Measurements from ENCODE around the gene TNIK.

Gene TNIK

GRCh38 chr3:171323938-171324536 is 136.2 kb downstream of the TNIK start:
- peak; percentile 32 for DNase-seq
- Histone ChIP-seq H3K18ac (ENCODE audit: low read depth in 1 of 2, low read length in 2 of 2) (no peak overlapping the region), H3K23ac (ENCODE audit: low read length in 2 of 2) (no peak overlapping the region), H3K4me3 (ENCODE audit: insufficient read depth in 1 of 2, low read depth in 1 of 2, low read length in 2 of 2) (no peak overlapping the region), H3K27ac (ENCODE audit: low read length, poor library complexity, severe bottlenecking) (no peak overlapping the region), H3K4me2 (ENCODE audit: low read length, poor library complexity, severe bottlenecking) (no peak overlapping the region), H2BK120ac (ENCODE audit: low read depth, low read length) (no peak overlapping the region), H3K14ac (ENCODE audit: low read length in 2 of 2) (no peak overlapping the region), H2BK15ac (ENCODE audit: low read depth, poor library complexity, severe bottlenecking) (no peak overlapping the region), H3K9me3 (ENCODE audit: control insufficient read depth, low read length) (no peaks in the 10 kb centered on the region), H2BK5ac (ENCODE audit: low read depth, low read length, poor library complexity, severe bottlenecking) (no peak overlapping the region), H3K36me3 (ENCODE audit: control insufficient read depth in 1 of 2, insufficient read depth in 2 of 2, low read depth in 1 of 2, low read length in 2 of 2) (no peaks in the 10 kb centered on the region), H3K27me3 (ENCODE audit: control insufficient read depth in 1 of 2, insufficient read depth in 1 of 2, low read length in 2 of 2) (no peaks in the 10 kb centered on the region), H2BK12ac (ENCODE audit: low read length in 2 of 2) (no peak overlapping the region), H3K79me1 (replicated peaks; ENCODE audit: low read length, poor library complexity, severe bottlenecking) (peaks cover 23% of the 10 kb centered on the region), H3K4me1 (ENCODE audit: control insufficient read depth, insufficient read depth, low read depth, low read length) (peaks cover 8% of the 10 kb centered on the region), H2AK5ac (ENCODE audit: low read length, severe bottlenecking) (peak overlapping the region; percentile 46), H3K9ac (ENCODE audit: low read length) (no peak overlapping the region), H2AFZ (ENCODE audit: low read depth, low read length) (no peak overlapping the region), H3K4ac (ENCODE audit: low read depth in 1 of 2, low read length in 2 of 2) (no peak overlapping the region), H4K8ac (ENCODE audit: low read length) (no peak overlapping the region), H4K91ac (ENCODE audit: low read length) (no peak overlapping the region)
- 93% methylated on average over 2 of the region's 3 CpGs for WGBS

- Histone ChIP-seq H3K79me1 (replicated peaks; ENCODE audit: low read length, poor library complexity, severe bottlenecking) (peaks cover 13% of the 10 kb centered on the region), H3K4ac (ENCODE audit: low read depth in 1 of 2, low read length in 2 of 2) (no peak overlapping the region), H3K18ac (ENCODE audit: low read depth in 1 of 2, low read length in 2 of 2) (no peak overlapping the region), H3K27me3 (ENCODE audit: control insufficient read depth in 1 of 2, insufficient read depth in 1 of 2, low read length in 2 of 2) (no peaks in the 10 kb centered on the region), H3K27ac (ENCODE audit: low read length, poor library complexity, severe bottlenecking) (no peak overlapping the region), H3K36me3 (ENCODE audit: control insufficient read depth in 1 of 2, insufficient read depth in 2 of 2, low read depth in 1 of 2, low read length in 2 of 2) (no peaks in the 10 kb centered on the region), H2BK120ac (ENCODE audit: low read depth, low read length) (no peak overlapping the region), H3K4me3 (ENCODE audit: insufficient read depth in 1 of 2, low read depth in 1 of 2, low read length in 2 of 2) (no peak overlapping the region), H3K9me3 (ENCODE audit: control insufficient read depth, low read length) (no peaks in the 10 kb centered on the region), H2AFZ (ENCODE audit: low read depth, low read length) (no peak overlapping the region), H3K23ac (ENCODE audit: low read length in 2 of 2) (no peak overlapping the region), H3K9ac (ENCODE audit: low read length) (no peak overlapping the region), H2BK5ac (ENCODE audit: low read depth, low read length, poor library complexity, severe bottlenecking) (no peak overlapping the region), H3K4me2 (ENCODE audit: low read length, poor library complexity, severe bottlenecking) (no peak overlapping the region), H2BK12ac (ENCODE audit: low read length in 2 of 2) (no peak overlapping the region), H3K14ac (ENCODE audit: low read length in 2 of 2) (no peak overlapping the region), H2BK15ac (ENCODE audit: low read depth, poor library complexity, severe bottlenecking) (no peak overlapping the region), H4K8ac (ENCODE audit: low read length) (no peak overlapping the region), H3K4me1 (ENCODE audit: control insufficient read depth, insufficient read depth, low read depth, low read length) (peaks cover 2% of the 10 kb centered on the region), H2AK5ac (ENCODE audit: low read length, severe bottlenecking) (no peak overlapping the region), H4K91ac (ENCODE audit: low read length) (no peak overlapping the region)
- no peak for DNase-seq
- WGBS, result 100% methylated on average over 1 of the region's 3 CpGs
Observed at GRCh38 chr3:171321559-171322360, 138.4 kb downstream of the TNIK start.

- WGBS, result 100% methylated on average over 3 of the region's 7 CpGs
- no peak overlapping the region for H2AFZ ChIP-seq (ENCODE audit: low read depth, low read length)
- peaks cover 2% of the 10 kb centered on the region for H3K4me1 ChIP-seq (ENCODE audit: control insufficient read depth, insufficient read depth, low read depth, low read length)
- no peak overlapping the region for H3K4ac ChIP-seq (ENCODE audit: low read depth in 1 of 2, low read length in 2 of 2)
- H3K27ac ChIP-seq (ENCODE audit: low read length, poor library complexity, severe bottlenecking), result no peak overlapping the region
- no peak overlapping the region for H3K23ac ChIP-seq (ENCODE audit: low read length in 2 of 2)
- DNase-seq, result peak; percentile 64
- H2BK120ac ChIP-seq (ENCODE audit: low read depth, low read length), result no peak overlapping the region
- H2AK5ac ChIP-seq (ENCODE audit: low read length, severe bottlenecking), result no peak overlapping the region
- no peak overlapping the region for H3K9ac ChIP-seq (ENCODE audit: low read length)
- H3K18ac ChIP-seq (ENCODE audit: low read depth in 1 of 2, low read length in 2 of 2), result no peak overlapping the region
- no peak overlapping the region for H4K8ac ChIP-seq (ENCODE audit: low read length)
- H2BK15ac ChIP-seq (ENCODE audit: low read depth, poor library complexity, severe bottlenecking), result no peak overlapping the region
- no peak overlapping the region for H4K91ac ChIP-seq (ENCODE audit: low read length)
- H3K4me3 ChIP-seq (ENCODE audit: insufficient read depth in 1 of 2, low read depth in 1 of 2, low read length in 2 of 2), result no peak overlapping the region
- H3K4me2 ChIP-seq (ENCODE audit: low read length, poor library complexity, severe bottlenecking), result no peak overlapping the region
- no peak overlapping the region for H2BK5ac ChIP-seq (ENCODE audit: low read depth, low read length, poor library complexity, severe bottlenecking)
- no peak overlapping the region for H3K14ac ChIP-seq (ENCODE audit: low read length in 2 of 2)
- H2BK12ac ChIP-seq (ENCODE audit: low read length in 2 of 2), result no peak overlapping the region
- H3K9me3 ChIP-seq (ENCODE audit: control insufficient read depth, low read length), result no peaks in the 10 kb centered on the region
- H3K79me1 ChIP-seq (replicated peaks; ENCODE audit: low read length, poor library complexity, severe bottlenecking), result peaks cover 13% of the 10 kb centered on the region
- no peaks in the 10 kb centered on the region for H3K36me3 ChIP-seq (ENCODE audit: control insufficient read depth in 1 of 2, insufficient read depth in 2 of 2, low read depth in 1 of 2, low read length in 2 of 2)
- no peaks in the 10 kb centered on the region for H3K27me3 ChIP-seq (ENCODE audit: control insufficient read depth in 1 of 2, insufficient read depth in 1 of 2, low read length in 2 of 2)
Observed at GRCh38 chr3:171320750-171321558, 139.3 kb downstream of the TNIK start.

GRCh38 chr3:171317171-171317570 is 143.0 kb downstream of the TNIK start:
- H2AK5ac ChIP-seq (ENCODE audit: low read length, severe bottlenecking), result peak overlapping the region; percentile 26
- H3K36me3 ChIP-seq (ENCODE audit: control insufficient read depth in 1 of 2, insufficient read depth in 2 of 2, low read depth in 1 of 2, low read length in 2 of 2), result no peaks in the 10 kb centered on the region
- H2BK12ac ChIP-seq (ENCODE audit: low read length in 2 of 2), result no peak overlapping the region
- H3K4me3 ChIP-seq (ENCODE audit: insufficient read depth in 1 of 2, low read depth in 1 of 2, low read length in 2 of 2), result no peak overlapping the region
- H3K27ac ChIP-seq (ENCODE audit: low read length, poor library complexity, severe bottlenecking), result no peak overlapping the region
- H2BK120ac ChIP-seq (ENCODE audit: low read depth, low read length), result no peak overlapping the region
- no peak overlapping the region for H3K4me2 ChIP-seq (ENCODE audit: low read length, poor library complexity, severe bottlenecking)
- 80% methylated on average over 1 of the region's 2 CpGs for WGBS
- H3K23ac ChIP-seq (ENCODE audit: low read length in 2 of 2), result no peak overlapping the region
- H3K4me1 ChIP-seq (ENCODE audit: control insufficient read depth, insufficient read depth, low read depth, low read length), result peaks cover 2% of the 10 kb centered on the region
- no peak overlapping the region for H2AFZ ChIP-seq (ENCODE audit: low read depth, low read length)
- H3K79me1 ChIP-seq (replicated peaks; ENCODE audit: low read length, poor library complexity, severe bottlenecking), result peaks cover 13% of the 10 kb centered on the region
- H3K14ac ChIP-seq (ENCODE audit: low read length in 2 of 2), result no peak overlapping the region
- H3K9me3 ChIP-seq (ENCODE audit: control insufficient read depth, low read length), result no peaks in the 10 kb centered on the region
- DNase-seq, result no peak
- H2BK5ac ChIP-seq (ENCODE audit: low read depth, low read length, poor library complexity, severe bottlenecking), result no peak overlapping the region
- H3K9ac ChIP-seq (ENCODE audit: low read length), result no peak overlapping the region
- H4K8ac ChIP-seq (ENCODE audit: low read length), result no peak overlapping the region
- no peak overlapping the region for H3K18ac ChIP-seq (ENCODE audit: low read depth in 1 of 2, low read length in 2 of 2)
- H3K4ac ChIP-seq (ENCODE audit: low read depth in 1 of 2, low read length in 2 of 2), result no peak overlapping the region
- no peak overlapping the region for H2BK15ac ChIP-seq (ENCODE audit: low read depth, poor library complexity, severe bottlenecking)
- no peaks in the 10 kb centered on the region for H3K27me3 ChIP-seq (ENCODE audit: control insufficient read depth in 1 of 2, insufficient read depth in 1 of 2, low read length in 2 of 2)
- H4K91ac ChIP-seq (ENCODE audit: low read length), result no peak overlapping the region
